ENCODE data around the gene PPP1R16B. TPM values are rescaled to one million over a fixed set of nuclear protein-coding genes. Genes with fewer than 3 reads are reported as not detected.

Gene PPP1R16B
- 109 and 111 TPM in 2 replicates for total RNA-seq

DNA sequence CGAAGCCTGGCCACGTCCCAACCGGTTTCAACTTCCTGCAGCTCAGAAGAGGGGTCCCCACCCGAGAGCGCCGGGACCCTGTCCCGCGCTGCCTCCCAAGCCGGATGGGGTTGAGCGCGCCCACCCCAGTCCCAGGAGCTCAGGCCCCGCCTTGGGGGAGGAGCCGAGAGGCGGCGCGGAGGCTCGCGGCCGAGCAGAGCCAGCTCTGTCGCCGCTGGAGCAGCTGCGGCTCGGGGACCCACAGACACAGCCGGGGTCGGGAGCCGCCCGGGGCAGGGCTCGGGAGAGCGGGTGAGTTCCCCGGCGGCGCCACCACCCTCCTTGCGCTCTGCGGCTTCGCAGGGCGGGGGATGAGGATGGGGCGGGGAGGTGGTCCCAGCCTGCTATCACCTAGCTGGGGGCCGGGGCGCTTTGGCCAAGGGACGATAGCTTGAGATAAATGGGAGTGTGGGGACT lies at the start of gene PPP1R16B:
Gene PPP1R16B (plus strand): TSS at position 196 of the 456 bp plus-strand sequence. CDS start 30,229 bp downstream, outside the sequence.
- H3K4me3 Mint-ChIP-seq (ENCODE audit: low read depth) = peak within 1 kb of the TSS; percentile 91
- DNase-seq (ENCODE audit: low spot score) = peak; percentile 78
- no peaks in the 10 kb centered on the region for H3K27me3 Mint-ChIP-seq (ENCODE audit: low read depth)
- peaks cover 49% of the 10 kb centered on the region for H3K36me3 Mint-ChIP-seq (ENCODE audit: low read depth)
- intact Hi-C loops (cut with micrococcal nuclease) = loop anchor here (1.0 to 2.0 kb wide), 6 partner anchors 27 to 214 kb away; partner anchors contain the start of gene ACTR5
- H3K27ac Mint-ChIP-seq = peak within 1 kb of the TSS; percentile 98
- H3K4me1 Mint-ChIP-seq (ENCODE audit: low read depth) = peaks cover 48% of the 10 kb centered on the region
- H3K9me3 Mint-ChIP-seq = no peaks in the 10 kb centered on the region

DNA sequence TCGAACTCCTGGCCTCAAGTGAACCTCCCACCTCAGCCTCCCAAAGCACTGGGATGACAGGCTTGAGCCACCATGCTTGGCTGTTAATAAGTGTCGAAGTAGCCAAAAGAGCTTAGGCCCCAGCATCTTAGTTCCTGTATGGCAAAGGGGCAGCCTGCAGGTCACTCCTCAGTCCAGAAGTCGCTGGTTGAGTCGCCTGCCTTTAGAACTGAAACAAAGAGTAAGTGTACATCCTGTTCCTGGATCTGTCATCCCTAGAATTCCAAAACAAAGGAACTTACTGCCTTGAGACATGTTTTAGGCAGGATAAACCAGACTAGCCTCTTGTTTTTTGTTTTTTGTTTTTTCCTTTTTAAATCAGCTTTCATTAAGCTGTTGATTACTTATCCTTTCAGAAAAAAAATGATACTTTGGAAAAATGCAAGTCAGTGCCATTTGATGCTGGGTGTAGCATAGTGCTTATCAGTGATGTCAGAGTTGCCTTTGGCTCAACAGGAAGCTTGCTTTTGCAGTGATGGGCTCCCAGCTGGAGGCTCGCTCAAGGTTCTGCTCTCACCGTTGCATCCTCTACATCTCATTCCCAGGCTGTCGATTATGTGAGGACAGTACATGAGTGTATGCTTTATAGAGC lies 48.2 kb upstream of the PPP1R16B start:
- Mint-ChIP-seq H3K9me3 (no peaks in the 10 kb centered on the region), H3K36me3 (ENCODE audit: low read depth) (peaks cover 70% of the 10 kb centered on the region), H3K27ac (no peak overlapping the region), H3K4me1 (ENCODE audit: low read depth) (no peaks in the 10 kb centered on the region), H3K4me3 (ENCODE audit: low read depth) (no peak overlapping the region), H3K27me3 (ENCODE audit: low read depth) (no peaks in the 10 kb centered on the region)
- no peak for DNase-seq (ENCODE audit: low spot score)
- intact Hi-C loops (cut with micrococcal nuclease) = no loop called here

DNA sequence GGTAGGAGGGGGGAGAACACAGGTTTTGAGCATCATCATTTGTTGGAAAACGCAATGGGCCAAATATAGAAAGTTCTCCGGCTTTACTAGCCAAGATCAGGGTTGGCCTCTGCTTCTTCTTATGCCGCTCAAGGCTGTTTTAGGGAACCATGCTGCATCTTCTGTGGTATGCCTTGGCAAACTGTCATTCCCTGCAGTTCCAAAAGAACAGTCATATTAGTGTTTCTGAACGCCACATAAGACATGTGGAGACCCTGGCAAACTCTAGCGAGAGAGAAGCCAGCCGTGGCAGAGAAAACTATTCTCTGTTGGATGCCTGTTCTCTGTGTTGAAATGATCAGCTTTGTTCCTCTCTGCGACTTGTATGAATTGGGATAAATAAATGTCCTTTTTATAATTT lies 46.4 kb upstream of the PPP1R16B start:
- no peak for DNase-seq (ENCODE audit: low spot score)
- H3K27ac Mint-ChIP-seq = no peak overlapping the region
- intact Hi-C loops (cut with micrococcal nuclease) = no loop called here
- peaks cover 69% of the 10 kb centered on the region for H3K36me3 Mint-ChIP-seq (ENCODE audit: low read depth)
- peaks cover 11% of the 10 kb centered on the region for H3K4me1 Mint-ChIP-seq (ENCODE audit: low read depth)
- no peak overlapping the region for H3K4me3 Mint-ChIP-seq (ENCODE audit: low read depth)
- no peaks in the 10 kb centered on the region for H3K9me3 Mint-ChIP-seq
- H3K27me3 Mint-ChIP-seq (ENCODE audit: low read depth) = no peaks in the 10 kb centered on the region

DNA sequence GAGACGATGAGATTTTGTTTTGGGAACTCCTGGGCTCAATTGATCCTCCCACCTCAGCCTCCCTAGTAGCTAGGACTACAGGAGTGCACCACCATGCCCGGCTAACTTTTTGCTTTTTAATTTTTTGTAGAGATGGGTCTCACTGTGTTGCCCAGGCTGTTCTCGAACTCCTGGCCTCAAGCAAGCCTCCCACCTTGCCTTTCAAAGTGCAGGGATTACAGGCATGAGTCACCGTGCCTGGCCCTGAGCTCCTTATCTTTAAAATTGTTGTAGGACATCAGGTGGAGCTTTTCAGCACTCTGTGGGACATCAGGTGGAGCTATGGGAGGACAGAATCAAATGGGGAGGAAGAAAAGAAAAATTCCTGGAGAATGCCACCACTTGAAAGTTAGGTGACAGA lies 44.5 kb upstream of the PPP1R16B start:
- Mint-ChIP-seq H3K9me3 (no peaks in the 10 kb centered on the region), H3K27me3 (ENCODE audit: low read depth) (no peaks in the 10 kb centered on the region), H3K4me1 (ENCODE audit: low read depth) (peaks cover 17% of the 10 kb centered on the region), H3K4me3 (ENCODE audit: low read depth) (no peak overlapping the region), H3K27ac (no peak overlapping the region), H3K36me3 (ENCODE audit: low read depth) (peaks cover 67% of the 10 kb centered on the region)
- intact Hi-C loops (cut with micrococcal nuclease) = no loop called here
- no peak for DNase-seq (ENCODE audit: low spot score)

DNA sequence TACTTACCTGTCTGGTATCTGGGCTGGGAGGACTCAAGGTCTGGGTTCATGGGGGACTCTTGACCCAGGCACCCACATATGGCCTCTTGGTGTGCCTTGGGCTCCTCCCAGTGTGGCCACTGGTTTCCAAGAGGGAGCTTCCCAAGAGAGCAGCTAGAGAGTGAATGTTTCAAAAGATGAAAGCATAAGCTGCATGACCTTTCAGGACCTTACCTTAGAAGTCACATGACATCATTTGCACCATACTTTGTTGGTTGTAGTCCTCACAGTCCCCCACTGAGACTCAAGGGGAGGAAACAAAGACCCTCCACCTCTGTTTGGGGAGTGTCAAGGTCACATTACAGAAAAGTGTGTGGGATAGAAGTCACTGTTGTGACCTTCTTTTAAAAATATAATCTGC lies 43.3 kb upstream of the PPP1R16B start:
- H3K27ac Mint-ChIP-seq = no peak overlapping the region
- H3K4me3 Mint-ChIP-seq (ENCODE audit: low read depth) = no peak overlapping the region
- no peak for DNase-seq (ENCODE audit: low spot score)
- no peaks in the 10 kb centered on the region for H3K9me3 Mint-ChIP-seq
- H3K27me3 Mint-ChIP-seq (ENCODE audit: low read depth) = no peaks in the 10 kb centered on the region
- H3K4me1 Mint-ChIP-seq (ENCODE audit: low read depth) = peaks cover 17% of the 10 kb centered on the region
- H3K36me3 Mint-ChIP-seq (ENCODE audit: low read depth) = peaks cover 68% of the 10 kb centered on the region
- intact Hi-C loops (cut with micrococcal nuclease) = no loop called here

DNA sequence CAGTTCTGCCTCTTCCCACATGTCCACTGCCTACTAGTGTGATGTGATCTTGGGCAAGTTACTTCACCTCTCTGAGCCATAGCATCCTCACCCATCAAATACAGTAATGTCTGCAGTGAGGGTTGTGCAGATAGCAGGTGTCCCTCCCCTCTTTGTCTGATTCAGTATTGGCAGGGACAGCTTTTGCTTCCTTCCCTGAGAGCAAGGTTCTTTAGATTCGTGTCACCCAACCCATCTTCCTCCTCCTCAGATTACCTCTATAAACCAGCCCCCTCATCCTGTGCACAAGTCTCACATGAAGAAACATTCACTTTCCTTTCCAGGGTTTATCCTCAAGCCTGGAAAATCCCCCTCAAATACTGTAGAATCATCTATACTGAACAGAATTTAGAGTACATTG lies 41.9 kb upstream of the PPP1R16B start:
- H3K9me3 Mint-ChIP-seq = no peaks in the 10 kb centered on the region
- intact Hi-C loops (cut with micrococcal nuclease) = no loop called here
- peaks cover 17% of the 10 kb centered on the region for H3K4me1 Mint-ChIP-seq (ENCODE audit: low read depth)
- no peak overlapping the region for H3K4me3 Mint-ChIP-seq (ENCODE audit: low read depth)
- peak overlapping the region; percentile 17 for H3K27ac Mint-ChIP-seq
- H3K36me3 Mint-ChIP-seq (ENCODE audit: low read depth) = peaks cover 72% of the 10 kb centered on the region
- no peak for DNase-seq (ENCODE audit: low spot score)
- no peaks in the 10 kb centered on the region for H3K27me3 Mint-ChIP-seq (ENCODE audit: low read depth)

DNA sequence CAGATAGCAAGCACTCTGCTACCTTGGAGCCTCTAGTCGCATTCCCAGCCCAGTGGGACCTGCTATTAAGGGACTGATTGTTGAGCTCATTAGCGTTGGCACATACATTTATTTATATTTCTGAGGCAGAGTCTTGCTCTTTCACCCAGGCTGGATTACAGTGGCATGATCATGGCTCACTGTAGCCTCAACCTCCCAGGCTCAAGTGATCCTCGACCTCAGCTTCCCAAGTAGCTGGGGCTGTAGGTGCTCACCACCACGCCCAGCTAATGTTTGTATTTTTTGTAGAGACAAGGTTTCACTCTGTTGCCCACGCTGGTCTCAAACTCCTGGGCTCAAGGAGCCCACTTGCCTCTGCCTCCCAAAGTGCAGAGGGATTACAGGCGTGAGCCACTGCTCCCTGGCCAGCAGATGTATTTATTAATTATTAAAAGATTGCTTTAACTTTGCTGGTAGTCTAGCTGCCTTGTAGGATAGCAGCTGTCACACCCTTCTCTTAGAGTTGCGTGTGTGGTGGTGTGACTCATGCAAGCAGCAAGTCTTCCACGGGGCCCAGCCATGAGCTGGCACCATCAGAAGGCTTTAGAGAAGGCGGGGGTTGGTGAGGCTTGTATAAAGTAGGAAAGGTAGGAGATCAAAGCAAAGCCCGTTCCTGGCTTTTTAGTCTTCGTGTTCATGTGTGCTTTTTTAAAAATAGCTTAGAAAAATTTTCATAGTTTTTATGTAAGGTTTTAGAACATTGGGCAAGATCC lies 40.8 kb upstream of the PPP1R16B start:
- intact Hi-C loops (cut with micrococcal nuclease) = no loop called here
- Mint-ChIP-seq H3K4me3 (ENCODE audit: low read depth) (no peak overlapping the region), H3K9me3 (no peaks in the 10 kb centered on the region), H3K36me3 (ENCODE audit: low read depth) (peaks cover 78% of the 10 kb centered on the region), H3K27ac (peak overlapping the region; percentile 13), H3K4me1 (ENCODE audit: low read depth) (peaks cover 17% of the 10 kb centered on the region), H3K27me3 (ENCODE audit: low read depth) (no peaks in the 10 kb centered on the region)
- no peak for DNase-seq (ENCODE audit: low spot score)

DNA sequence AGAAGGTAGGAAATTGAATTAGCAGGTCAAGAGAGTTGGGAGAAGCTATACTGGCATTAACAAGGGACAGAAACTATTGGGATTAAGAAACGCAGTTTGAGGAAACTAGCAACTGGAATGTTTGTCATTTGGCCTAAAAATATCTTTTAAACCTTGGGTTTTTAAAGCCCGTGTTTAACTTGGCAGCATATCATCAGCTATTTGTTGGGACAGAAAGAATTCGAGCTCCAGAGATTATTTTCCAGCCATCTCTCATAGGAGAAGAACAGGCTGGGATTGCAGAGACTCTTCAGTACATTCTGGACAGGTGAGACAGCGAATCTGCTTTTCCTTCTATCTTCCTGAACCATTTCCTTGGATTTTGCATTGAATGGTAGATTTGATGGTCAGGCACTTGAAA lies 39.4 kb upstream of the PPP1R16B start:
- Mint-ChIP-seq H3K4me3 (ENCODE audit: low read depth) (no peak overlapping the region), H3K4me1 (ENCODE audit: low read depth) (peaks cover 17% of the 10 kb centered on the region), H3K36me3 (ENCODE audit: low read depth) (peaks cover 67% of the 10 kb centered on the region), H3K27me3 (ENCODE audit: low read depth) (no peaks in the 10 kb centered on the region), H3K9me3 (no peaks in the 10 kb centered on the region), H3K27ac (no peak overlapping the region)
- intact Hi-C loops (cut with micrococcal nuclease) = no loop called here
- no peak for DNase-seq (ENCODE audit: low spot score)

DNA sequence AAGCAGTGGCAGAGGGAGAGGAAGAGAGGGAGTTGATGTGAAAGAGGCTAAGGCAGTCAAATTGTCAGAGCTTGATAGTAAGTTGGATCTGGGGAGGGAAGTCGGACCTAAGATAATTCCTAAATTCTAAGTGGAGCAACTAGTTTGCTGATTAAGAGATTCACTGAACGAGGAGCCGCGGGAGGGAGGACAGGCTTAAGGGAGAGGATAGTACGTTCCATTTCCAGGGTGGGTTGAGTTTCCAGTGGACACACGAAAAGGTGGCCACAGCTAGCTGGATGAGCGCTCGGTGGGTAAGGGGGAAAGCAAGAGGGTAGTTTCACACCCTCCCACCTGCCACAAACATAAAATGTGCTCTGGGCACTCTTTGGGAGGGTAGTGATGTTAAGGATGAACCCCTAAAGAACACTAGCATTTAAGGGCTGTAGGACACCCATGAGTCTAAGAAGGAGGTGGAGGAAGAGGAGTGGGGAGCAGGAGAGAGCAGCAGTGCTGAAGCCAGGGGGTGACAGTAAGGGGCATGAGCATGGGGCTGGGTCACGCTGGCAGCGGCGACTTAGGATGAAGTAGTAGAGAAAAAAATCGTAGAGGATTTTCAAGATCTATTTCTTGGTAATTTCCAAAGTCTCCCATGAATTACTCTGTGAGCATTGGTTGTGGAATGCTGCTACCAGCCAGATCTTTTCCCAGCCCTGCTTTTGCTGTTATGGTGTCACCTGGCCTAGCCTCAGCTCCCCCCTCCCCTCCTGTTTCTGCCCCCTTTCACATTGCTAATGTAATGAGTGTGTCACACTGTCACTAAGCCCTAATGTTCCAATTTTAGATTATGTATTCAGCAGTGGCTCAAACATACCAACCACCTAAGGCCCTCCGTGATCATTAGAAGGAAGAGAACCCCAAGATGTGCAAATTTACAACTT lies 35.9 kb upstream of the PPP1R16B start:
- H3K36me3 Mint-ChIP-seq (ENCODE audit: low read depth) = peaks cover 73% of the 10 kb centered on the region
- H3K4me1 Mint-ChIP-seq (ENCODE audit: low read depth) = peaks cover 2% of the 10 kb centered on the region
- intact Hi-C loops (cut with micrococcal nuclease) = no loop called here
- no peaks in the 10 kb centered on the region for H3K27me3 Mint-ChIP-seq (ENCODE audit: low read depth)
- no peak overlapping the region for H3K27ac Mint-ChIP-seq
- no peak for DNase-seq (ENCODE audit: low spot score)
- peaks cover 8% of the 10 kb centered on the region for H3K9me3 Mint-ChIP-seq
- H3K4me3 Mint-ChIP-seq (ENCODE audit: low read depth) = no peak overlapping the region

DNA sequence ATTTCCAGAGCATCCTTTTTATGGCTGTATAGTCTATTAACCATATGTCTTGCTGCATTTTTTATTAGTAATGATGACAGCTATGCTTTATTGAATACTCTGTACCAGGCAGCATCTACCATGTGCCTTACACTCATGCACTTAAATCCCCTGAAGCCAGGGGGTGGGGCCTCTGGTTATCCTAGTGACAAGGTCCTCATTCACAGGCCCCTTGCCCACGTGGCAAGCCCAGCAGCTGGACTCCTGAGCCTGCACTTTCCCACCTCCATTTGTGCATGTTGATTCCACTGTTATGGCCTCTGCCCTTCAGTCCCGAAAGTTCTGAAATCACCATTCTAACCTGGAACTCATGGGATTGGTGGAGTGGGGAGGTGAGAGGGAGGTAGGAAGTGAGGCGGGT lies 35.0 kb upstream of the PPP1R16B start:
- H3K4me1 Mint-ChIP-seq (ENCODE audit: low read depth) = no peaks in the 10 kb centered on the region
- H3K4me3 Mint-ChIP-seq (ENCODE audit: low read depth) = no peak overlapping the region
- peaks cover 67% of the 10 kb centered on the region for H3K36me3 Mint-ChIP-seq (ENCODE audit: low read depth)
- no peaks in the 10 kb centered on the region for H3K27me3 Mint-ChIP-seq (ENCODE audit: low read depth)
- H3K27ac Mint-ChIP-seq = no peak overlapping the region
- intact Hi-C loops (cut with micrococcal nuclease) = no loop called here
- no peak for DNase-seq (ENCODE audit: low spot score)
- H3K9me3 Mint-ChIP-seq = peaks cover 8% of the 10 kb centered on the region

DNA sequence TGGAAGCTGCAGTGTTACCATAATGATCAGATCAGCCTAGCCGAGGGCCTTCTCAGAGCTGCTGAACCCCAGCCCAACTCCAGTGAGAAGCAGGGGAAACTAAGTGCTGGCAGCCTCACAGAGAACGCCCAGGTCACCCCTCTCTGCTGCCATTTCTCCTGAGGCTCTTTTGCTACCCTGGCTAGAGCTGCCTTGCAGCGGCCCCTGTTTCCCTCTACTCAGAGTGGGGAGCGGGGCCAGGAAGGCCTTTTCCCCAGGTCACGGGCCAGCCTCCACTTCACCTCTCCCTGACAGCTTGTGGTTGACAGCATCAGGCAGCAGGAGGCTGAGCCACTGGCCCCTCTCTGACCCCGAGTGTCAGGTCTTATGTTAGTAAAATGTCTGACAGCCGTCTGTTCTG lies 34.5 kb upstream of the PPP1R16B start:
- intact Hi-C loops (cut with micrococcal nuclease) = no loop called here
- DNase-seq (ENCODE audit: low spot score) = no peak

DNA sequence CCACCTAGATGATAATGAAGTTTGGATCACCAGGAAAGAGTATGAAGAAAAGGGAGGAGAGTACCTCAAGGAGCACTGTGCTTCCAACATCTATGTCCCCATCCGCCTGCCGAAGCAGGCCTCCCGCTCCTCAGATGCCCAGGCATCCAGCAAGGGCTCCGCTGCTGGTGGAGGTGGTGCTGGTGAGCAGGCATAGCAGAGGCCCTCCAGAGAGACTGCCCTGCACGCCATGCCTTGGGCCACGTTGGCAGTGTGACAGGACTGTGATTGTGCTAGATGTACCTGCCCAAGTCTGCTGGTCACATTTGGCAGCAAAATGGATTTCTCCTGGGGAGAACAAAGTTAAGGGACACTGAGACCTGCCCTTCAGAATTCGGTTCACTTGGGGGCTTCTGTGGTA lies 33.9 kb upstream of the PPP1R16B start:
- Mint-ChIP-seq H3K4me3 (ENCODE audit: low read depth) (no peak overlapping the region), H3K27me3 (ENCODE audit: low read depth) (no peaks in the 10 kb centered on the region), H3K9me3 (peaks cover 8% of the 10 kb centered on the region), H3K36me3 (ENCODE audit: low read depth) (peaks cover 62% of the 10 kb centered on the region), H3K27ac (no peak overlapping the region), H3K4me1 (ENCODE audit: low read depth) (no peaks in the 10 kb centered on the region)
- intact Hi-C loops (cut with micrococcal nuclease) = no loop called here
- no peak for DNase-seq (ENCODE audit: low spot score)

More for the DNA sequence above, 34.5 kb upstream of the PPP1R16B start:
- H3K36me3 Mint-ChIP-seq (ENCODE audit: low read depth) = peaks cover 65% of the 10 kb centered on the region
- H3K4me1 Mint-ChIP-seq (ENCODE audit: low read depth) = no peaks in the 10 kb centered on the region
- no peak overlapping the region for H3K27ac Mint-ChIP-seq
- no peak overlapping the region for H3K4me3 Mint-ChIP-seq (ENCODE audit: low read depth)
- H3K9me3 Mint-ChIP-seq = peaks cover 8% of the 10 kb centered on the region
- H3K27me3 Mint-ChIP-seq (ENCODE audit: low read depth) = no peaks in the 10 kb centered on the region

Data from activated T-helper 2 cell treated with anti-CD3 and anti-CD28 coated beads, Interferon-gamma antibody, Interleukin-2, Interleukin-4, amounts not matched to agents 10 μg/mL and 5 μg/mL and 100 μg/mL, durations not matched to agents 14 hours and 24 hours and 36 hours (primary cell).